GM21576 (cell line): Measurements from ENCODE around the gene APOBEC3G.

ENCODE experiments used
- ATAC-seq: cut with Tn5 transposase; IDR thresholded peaks from one replicate; pipeline ENCODE4 v1.9.1; 2021; ENCODE audit warnings: mild to moderate bottlenecking, moderate library complexity; ENCODE audit not compliant: unreplicated experiment

The APOBEC3G gene

DNA sequence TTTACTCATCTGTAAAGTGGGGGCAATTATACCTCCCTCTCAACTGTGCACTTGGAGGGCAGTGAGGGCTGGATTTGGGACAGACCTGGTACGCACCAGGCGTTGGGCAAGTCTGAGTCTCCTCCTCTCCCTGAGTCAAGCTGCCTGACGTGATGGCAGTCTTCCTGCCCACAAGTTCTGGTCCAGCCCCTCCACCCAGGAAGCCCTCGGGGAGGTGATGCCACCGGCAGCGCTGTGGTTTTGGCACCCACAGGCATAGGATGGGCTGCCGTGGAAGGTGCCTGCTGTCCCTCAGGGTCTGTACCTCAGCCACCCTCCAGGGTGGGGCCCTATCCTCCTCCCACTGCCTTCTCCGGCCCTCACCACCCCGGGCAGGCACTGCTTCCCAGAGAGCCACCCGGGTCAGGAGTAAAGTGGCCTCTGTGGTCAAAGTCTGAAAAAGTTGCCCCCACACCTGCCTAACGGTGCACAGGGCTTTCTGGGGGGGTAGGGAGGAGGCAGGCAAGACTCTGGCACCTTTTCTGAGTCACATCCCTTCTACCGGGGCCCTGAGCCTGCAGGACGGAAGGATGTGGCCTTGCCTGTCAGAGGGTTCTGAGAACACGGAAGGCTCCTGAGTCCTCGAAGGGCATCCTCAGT, 13.5 kb downstream of the APOBEC3G start:
- no peak for ATAC-seq

DNA sequence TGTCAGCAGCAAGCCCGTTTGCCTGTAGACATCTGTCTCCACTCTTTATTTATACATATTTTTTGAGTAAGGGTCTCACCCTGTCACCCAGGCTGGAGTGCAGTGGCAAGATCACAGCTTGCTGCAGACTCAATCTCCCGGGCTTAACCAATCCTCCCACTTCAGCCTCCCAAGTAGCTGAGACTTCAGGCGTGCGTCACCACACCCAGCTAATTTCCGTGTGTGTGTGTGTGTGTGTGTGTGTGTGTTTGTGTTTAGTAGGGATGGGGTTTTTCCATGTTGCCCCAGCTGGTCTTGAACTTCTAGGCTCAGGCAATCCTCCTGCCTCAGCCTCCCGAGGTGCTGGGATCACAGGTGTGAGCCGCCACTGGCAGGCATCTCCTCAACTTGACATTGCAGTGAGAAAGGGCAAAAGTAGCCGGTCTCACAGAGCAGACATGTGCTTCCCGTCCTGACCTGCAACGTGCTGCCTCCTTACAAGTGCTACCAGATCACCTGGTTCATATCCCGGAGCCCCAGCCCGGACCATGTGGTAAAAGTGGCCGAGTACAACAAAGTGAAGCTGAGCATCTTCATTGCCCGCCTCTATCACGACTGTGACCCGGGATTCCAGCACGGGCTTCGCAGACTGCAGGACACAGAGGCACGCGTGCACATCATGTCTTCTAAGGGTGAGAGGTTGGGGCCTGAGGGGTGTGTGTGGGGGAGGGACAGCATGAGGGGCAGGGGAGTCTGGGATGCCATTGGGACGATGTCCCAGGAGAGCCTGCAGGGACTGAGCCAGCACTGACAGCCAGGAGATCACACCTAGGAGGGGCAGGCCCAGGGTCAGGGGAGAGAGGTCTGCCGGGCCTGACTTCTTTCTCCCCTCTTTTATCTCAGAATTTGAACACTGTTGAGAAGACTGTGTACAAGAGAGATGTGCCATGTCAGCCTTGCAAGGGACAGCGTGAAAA, 14.3 kb downstream of the APOBEC3G start:
- ATAC-seq: no peak

DNA sequence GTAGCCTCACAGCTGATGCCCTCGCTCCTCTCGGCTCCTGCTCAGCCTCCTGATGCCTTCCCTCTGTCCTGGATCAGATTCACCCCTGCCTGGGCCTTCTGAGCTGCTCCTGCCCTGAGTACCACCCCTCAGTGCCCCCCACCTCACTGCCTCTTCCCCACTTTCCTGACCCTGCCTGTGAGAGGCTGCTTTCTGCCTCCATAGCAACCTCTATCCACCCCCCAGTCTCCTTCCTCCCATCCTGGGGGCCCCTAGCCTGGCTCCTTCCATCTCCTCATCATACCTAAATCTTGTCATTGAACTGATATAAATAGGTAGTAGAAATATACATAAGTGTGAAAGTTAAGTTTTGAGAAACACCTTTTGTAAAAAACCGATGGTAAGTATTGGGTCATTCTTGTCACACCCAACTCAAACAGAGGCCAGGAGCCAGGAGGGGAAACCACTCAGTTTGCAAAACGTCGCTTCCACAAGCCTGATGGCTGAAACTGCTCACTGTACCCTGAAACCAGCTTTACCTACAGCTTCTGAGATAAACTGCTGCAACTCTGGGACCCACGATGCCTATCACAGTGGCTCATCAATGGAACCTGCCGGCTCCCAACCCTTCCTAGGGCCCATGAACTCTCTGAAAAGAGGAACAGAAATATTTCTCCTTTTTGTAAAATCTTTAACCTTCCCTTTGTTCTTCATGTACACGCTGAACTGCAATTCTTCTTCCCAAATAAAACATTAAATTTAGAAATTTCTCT, 15.2 kb downstream of the APOBEC3G start:
- no peak for ATAC-seq

DNA sequence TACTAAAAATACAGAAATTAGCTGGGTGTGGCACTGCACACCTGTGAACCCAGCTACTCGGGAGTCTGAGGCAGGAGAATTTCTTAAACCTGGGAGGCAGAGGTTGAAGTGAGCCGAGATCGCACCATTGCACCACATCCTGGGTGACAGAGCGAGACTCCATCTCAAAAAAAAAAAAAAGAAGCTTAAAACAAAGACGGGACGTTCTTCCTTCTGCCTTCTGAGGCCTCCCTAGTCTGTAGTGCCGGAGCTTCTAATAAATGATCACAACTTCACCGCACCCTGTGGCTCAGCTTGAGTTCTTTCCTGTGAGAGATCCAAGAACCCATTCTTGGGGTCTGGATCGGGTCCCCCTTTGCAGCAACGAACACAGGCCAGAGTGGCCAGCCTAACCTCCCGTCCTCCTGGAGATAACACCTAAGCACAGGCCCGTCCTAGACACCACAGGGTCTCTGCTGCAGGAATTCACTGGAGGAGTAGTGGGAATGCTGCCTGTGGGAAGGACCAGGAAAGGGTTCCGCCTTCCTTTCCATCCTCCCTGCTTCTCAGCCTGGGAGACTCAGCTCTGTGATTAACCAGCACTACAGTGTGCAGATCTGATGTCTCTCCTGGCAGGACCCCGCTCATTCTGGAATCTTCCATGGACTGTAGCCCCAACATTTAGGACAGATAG, 17.8 kb downstream of the APOBEC3G start:
- ATAC-seq: no peak

DNA sequence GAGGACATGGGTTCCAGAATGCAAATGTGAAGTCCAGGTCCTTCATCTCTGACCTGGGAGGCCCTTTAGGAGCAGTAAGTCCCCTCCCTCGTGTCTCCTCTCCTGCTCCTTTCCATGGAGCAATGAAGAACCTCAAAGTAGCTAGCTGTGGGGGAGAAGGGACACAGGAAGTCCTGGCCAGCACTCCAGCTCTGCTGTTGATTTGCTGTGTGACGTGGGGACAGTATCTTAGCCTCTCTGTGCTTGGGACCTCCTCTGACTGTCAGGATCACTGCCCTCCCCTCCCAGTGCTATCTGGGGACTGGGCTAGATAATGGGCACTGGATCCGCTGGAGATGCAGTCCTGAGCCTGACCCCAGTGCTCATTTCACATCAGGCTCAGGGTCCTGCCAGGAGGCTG, 18.9 kb downstream of the APOBEC3G start:
- ATAC-seq: no peak

DNA sequence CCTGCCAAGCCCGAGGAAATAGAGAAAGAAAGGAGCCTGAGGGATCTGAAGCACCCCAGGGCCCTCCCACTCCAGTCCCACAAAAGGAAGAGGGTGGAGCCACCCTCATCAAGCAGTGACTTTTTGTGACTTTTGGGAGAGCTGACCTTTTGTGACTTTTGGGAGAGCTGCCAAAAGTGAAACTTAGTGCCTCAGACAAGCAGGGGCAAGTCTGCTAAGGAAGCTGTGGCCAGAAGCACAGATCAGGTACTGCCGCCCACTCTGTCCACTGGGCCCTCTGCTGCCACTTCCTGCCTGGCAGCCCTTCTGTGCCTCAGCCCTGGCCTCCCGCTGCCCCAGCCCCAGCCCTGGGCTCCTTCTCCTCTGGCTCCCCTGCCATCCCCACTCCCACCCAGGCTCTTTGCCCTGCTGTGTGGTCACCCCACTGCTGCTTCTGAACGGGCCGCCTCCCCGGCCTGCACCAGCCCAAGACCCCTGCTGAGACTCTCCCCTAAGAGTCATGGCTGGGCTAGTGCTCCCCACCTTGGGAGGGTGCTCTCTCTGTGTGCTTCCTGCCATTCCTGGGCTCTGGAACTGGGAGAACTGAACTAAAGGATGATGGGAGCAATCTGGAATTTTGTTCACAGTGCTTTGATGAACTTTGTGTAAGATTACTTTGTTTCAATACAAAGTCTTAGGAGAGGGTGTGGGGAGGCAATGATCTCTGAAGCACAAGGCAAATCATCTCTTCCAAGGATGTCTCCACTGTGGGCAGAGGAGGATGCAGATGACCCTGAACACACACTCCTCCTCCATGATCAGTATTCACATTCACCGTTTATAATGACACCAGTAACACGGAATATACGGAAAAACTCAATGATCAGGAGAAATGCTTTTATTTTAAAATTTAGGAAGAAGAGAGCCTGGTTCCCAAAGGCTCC, 20.3 kb downstream of the APOBEC3G start, which contains the start of gene APOBEC3H:
Gene APOBEC3H, plus strand, starts transcription at position 147 of the 923 bp plus-strand sequence. CDS start 3,035 bp downstream, outside the sequence.
- no peak for ATAC-seq

DNA sequence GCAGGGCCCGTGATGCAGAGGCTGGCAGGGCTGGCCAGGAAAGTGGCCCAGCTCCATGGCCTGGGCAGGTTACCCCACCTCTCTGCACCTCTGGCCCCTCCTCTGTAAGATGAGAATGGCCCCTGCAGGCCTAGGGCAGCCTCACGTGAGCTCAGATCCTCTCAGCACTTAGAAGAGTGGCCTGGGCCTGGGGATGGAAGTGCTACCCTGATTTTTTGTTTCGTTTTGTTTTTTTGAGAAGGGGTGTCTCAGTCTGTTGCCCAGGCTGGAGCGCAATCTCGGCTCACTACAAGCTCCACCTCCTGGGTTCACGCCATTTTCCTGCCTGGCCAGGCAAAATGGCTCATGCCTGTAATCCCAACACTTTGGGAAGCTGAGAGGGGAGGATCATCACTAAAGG, 21.0 kb downstream of the APOBEC3G start:
- no peak for ATAC-seq

DNA sequence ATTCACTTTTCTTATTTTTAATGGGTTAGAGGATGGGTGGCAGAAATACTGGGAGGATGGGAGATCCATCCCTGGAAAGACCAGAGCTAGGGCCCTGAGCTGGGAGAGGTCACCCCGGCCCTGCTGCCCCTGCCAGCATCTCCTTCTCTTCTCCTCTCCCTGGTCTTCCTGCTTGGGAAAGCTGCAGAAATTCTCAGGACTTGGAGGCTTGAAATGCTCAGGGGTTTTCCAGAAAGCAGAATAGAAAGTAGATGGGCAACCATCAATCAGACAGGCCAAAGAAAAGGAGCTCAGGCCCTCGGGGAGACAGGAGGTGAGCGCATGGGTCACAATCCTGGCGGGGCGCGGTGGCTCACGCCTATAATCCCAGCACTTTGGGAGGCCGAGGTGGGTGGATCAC, 21.5 kb downstream of the APOBEC3G start:
- ATAC-seq: no peak

DNA sequence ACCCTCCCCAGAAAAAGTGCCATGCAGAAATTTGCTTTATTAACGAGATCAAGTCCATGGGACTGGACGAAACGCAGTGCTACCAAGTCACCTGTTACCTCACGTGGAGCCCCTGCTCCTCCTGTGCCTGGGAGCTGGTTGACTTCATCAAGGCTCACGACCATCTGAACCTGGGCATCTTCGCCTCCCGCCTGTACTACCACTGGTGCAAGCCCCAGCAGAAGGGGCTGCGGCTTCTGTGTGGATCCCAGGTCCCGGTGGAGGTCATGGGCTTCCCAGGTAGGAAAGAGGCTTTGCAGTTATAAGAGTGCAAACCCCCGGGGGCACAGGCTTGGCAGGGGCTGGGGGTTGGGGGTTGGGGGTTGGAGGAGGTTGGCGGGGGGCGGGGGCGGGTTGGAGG, 24.2 kb downstream of the APOBEC3G start:
- no peak for ATAC-seq

DNA sequence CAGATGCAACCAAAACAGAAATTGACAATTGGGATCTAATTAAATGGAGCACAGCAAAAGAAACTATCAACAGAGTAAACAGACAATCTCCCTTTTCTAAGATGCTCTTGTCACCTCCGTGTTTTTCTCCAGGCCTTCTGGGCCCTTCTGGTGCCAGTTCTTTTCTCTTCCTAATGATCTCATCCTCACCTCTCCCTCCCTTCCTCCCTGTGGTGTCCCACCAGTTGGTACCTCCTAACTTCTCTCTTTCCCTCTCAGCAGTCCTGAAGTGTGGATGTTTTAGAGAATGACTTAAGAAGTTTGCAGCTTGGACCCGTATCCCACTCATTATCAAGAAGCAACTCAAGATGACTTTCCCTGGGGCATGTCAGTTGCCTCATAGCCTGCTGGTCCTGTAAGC, 26.4 kb downstream of the APOBEC3G start:
- no peak for ATAC-seq

DNA sequence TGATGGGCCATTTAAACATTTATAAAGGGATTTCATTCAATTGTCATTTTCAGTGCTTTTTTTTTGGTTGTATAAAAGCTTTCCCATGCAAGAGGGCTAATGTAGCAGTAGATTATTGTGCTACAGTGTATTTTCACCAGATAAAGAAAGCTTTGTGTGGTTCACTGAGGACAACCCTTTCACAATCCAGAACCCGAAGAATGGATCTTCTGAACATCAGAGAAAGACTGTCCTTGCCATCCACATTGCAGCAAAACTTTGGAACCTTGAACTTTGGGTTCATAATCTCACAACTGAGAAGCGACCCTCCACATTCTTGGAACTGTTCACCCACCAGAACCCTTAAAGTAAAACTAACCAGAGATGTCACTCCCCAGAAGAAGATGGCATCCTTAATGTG, 29.3 kb downstream of the APOBEC3G start:
- ATAC-seq: no peak

DNA sequence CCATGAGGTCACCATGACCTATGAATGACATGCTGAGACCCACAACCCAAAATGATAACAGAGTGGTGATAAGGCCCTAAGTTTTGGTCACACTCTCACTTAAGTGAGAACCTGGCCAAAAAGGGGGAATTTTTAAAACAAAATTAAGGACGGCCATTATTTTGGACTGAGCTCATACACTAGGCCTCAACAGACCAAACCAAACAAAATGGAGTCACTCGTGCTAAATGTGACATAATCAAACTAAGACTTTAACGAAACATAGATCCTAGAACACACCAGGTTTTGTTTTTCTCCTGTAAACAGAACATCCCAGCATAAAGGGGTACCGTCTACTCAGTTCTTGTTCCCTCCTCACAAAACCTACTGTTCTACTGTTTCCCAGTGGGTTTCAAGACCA, 31.4 kb downstream of the APOBEC3G start:
- no peak for ATAC-seq

DNA sequence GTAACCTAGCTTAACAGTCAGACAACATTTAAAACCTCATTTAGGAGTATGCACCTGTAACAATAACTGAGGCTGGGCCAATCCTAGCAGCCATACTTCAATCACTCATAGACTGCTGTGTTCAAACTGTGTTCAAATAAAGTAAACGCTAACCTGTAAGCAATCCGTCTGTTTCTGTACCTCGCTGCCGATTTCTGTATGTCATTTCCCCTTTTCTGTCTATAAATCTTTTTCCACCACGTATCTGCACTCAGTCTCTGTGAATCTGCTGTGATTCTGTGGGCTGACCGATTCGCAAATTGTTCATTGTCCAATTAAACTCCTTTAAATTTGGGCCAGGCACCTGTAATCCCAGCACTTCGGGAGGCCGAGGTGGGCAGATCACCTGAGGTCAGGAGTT, 32.3 kb downstream of the APOBEC3G start:
- no peak for ATAC-seq

DNA sequence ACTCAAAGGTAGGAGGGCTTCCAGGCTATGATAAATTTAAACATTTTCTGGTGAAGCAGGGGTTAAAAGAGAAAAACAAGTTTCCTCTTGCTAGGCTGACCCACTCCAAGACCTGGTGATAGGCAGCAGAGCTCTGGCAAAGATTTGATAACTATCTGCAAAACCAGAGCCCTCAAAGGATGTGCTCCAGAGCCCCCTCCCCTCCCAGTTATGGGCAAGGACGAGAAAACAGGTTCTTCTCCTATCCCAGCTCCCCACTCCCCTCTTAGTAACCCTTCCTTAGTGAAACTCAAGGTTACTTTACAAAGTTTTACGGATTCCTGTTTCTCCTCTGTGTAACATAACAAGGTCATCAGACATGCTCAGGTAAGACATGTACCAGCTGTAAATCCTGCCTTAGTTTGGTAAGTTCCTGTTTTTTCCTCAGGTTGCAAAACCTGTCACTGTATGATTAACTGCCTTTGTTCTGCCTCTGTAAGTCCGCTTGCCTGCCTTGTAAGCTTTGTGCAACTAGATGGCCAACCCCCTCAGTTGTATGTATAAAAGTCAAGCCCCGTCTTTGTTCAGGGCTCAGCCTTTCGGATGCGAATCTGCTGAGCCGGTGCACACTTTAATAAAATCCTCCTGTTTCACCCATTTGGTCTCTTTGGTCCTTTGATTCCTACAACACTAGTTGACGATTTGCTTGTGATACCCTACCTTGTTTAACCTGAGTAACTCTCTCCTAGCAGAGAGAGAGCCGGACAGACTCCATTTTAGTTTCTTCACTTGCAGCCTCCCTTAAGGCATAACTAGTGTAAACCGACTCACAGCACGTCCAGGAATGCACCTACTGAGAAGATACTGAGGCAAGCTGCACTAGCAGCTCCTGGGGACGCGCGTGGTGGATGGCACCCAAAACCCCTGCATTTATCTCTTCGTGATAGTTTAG, 33.8 kb downstream of the APOBEC3G start:
- ATAC-seq: no peak

DNA sequence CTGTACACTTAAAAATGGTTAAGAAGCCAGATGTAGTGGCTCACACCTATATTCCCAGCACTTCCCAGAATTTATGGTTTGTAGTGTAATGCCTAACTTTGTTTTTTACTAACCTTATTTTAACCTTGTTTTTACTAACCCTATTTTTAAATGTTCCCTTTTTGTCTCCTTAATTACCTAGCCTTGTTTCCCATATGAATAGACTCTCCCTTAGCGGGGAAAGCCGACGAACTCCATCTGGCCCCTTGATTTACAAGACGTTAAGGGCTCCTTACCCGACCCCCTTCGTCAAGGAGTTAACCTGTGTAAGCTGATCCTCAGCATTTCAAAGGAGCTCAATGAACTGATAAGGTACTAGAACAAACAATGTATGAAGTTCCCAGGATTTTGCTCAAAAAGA, 37.0 kb downstream of the APOBEC3G start:
- no peak for ATAC-seq

DNA sequence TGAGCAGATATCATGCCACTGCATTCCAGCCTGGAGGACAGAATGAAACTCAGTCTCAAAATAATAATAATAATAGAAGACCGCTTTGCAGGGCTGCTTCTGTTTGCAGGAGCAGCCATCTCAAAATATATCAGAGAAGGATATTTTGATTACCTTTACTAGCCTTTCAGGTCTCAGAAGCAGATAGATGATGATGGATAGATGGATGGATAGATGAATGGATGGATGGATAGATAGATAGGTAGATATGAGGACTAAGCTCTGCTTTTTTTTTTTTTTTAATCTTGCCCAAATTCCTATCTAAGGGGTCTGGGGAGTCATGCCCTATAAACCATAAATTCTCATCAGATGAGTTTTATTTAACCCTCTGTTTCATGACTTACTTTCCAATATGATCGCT, 38.5 kb downstream of the APOBEC3G start:
- ATAC-seq: no peak

DNA sequence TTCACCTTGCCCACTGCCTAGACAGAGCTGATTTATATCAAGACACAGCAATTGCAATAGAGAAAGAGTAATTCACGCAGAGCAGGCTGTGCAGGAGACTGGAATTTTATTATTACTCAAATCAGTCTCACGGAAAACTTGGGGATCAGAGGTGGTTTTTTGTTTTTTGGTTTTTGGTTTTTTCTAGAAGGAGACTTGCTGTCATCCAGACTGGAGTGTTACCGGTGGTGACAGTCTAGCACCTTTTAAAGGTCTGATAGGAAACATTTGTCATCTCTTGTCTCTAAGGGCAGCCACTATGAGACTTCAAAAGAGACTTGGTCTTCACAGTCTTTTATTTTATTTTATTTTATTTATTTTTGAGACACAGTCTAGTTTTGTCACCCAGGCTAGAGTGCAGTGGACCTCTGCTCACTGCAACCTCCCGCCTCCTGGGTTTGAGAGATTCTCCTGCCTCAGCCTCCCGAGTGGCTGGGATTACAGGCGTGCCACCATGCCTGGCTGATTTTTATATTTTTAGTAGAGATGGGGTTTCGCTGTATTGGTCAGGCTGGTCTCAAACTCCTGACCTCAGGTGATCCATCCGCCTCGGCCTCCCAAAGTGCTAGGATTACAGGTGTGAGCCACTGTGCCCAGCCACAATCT, 39.0 kb downstream of the APOBEC3G start:
- no peak for ATAC-seq

DNA sequence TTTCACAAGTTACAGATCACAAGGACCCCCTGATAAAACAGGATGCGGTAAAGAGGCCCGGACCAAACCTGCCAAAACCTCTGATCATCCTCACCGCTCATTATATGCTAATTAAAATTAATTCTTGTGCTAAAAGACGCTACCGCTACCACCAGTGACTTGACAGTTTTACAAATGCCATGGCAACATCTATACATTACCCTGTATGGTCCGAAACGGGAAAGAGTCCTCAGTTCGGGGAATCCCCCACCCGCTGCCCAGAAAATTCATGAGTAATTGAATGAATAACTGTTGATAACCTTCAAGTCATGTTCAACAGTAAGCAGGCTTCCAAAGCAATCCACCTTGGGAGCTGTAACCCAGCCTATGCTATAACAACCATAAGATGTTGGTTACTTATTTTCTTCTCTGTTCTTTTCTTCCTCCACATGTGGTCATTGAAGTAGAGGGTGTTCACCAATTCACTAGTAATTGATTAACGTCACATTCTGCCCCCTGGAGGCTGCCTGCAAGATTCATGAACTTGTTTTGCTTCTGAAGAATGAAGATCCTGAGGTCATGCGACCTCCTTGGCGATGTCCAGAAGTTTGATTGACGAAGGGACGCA, 40.6 kb downstream of the APOBEC3G start:
- no peak for ATAC-seq
